ENCODE measurements around the gene CARMIL1.

DNA sequence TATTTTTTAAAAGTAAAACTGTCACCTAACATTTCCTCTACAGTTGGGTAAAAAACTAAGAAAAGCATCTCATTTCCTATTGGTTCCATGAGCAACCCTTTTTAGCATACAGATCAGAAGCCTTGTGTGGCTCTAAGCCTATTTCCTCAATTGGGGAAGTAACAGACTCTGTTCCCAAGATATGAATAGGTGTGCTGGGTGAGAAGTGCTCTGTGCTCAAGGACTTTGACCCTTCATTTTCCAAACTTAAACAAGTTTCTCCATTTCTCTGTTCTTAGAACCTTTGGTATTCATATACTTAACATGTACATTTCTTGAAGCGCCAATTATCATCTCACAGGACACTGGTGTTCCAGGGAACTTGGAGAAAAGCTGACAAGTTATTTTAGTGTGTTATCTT lies 24.1 kb downstream of the CARMIL1 start:
- TF ChIP-seq, protein P1, sequence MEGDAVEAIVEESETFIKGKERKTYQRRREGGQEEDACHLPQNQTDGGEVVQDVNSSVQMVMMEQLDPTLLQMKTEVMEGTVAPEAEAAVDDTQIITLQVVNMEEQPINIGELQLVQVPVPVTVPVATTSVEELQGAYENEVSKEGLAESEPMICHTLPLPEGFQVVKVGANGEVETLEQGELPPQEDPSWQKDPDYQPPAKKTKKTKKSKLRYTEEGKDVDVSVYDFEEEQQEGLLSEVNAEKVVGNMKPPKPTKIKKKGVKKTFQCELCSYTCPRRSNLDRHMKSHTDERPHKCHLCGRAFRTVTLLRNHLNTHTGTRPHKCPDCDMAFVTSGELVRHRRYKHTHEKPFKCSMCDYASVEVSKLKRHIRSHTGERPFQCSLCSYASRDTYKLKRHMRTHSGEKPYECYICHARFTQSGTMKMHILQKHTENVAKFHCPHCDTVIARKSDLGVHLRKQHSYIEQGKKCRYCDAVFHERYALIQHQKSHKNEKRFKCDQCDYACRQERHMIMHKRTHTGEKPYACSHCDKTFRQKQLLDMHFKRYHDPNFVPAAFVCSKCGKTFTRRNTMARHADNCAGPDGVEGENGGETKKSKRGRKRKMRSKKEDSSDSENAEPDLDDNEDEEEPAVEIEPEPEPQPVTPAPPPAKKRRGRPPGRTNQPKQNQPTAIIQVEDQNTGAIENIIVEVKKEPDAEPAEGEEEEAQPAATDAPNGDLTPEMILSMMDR (IDR thresholded peaks at IDR 0.05), result no peak
- TF ChIP-seq POLR2AphosphoS5 (IDR thresholded peaks at IDR 0.05; ENCODE audit: insufficient read depth in 1 of 2, low read depth in 1 of 2) (no peak), POLR2A (IDR thresholded peaks at IDR 0.05) (no peak)
